ENCODE results near the gene MEGF11.

MEGF11 gene

DNA sequence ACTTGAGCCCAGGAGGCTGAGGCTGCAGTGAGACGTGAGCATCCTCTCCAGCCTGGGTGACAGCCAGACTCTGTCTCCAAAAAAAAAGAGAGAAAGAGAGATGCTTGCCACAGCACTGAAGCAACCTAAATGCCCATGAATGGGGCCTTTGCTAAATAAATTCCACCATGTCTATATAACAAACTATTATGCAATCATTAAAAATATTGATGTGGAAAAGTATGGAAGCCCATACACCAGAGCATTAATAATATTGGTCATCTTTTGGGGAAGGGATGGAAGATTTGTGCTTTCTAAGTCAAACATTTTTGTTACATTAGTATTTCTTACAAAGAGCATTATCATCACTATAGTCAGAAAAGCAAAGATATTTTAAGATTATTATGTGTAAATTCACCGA, 116.6 kb downstream of the MEGF11 start:
- no peak for DNase-seq

- no peak for DNase-seq
These were observed 117.9 kb downstream of the MEGF11 start for GRCh38 chr15:66135664-66136063.

DNA sequence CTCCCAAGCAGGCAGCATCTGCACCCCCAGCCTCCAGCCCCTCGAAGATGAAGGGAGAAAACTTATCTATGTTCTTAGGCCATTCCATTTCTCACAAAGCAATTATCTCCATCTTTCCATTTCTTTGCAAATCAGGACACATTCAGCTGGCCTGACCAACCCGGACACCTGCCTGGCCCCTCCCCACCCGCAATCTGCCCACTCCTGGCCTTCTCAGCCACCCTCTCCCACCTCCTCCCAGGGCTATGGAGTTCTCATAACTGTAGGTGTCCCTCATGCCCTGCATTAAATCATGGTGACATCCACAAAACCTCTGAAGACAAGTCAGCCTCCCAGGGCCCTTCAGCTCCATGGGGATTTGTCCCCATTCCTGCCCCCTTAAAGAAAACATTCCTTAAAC, 119.3 kb downstream of the MEGF11 start:
- DNase-seq = no peak

GRCh38 chr15:66133247-66133885, 120.2 kb downstream of the MEGF11 start:
- DNase-seq = no peak

- DNase-seq = peak; percentile 15
These were observed 121.2 kb downstream of the MEGF11 start for GRCh38 chr15:66132251-66132816.

GRCh38 chr15:66131831-66132230, 121.7 kb downstream of the MEGF11 start:
- no peak for DNase-seq

DNA sequence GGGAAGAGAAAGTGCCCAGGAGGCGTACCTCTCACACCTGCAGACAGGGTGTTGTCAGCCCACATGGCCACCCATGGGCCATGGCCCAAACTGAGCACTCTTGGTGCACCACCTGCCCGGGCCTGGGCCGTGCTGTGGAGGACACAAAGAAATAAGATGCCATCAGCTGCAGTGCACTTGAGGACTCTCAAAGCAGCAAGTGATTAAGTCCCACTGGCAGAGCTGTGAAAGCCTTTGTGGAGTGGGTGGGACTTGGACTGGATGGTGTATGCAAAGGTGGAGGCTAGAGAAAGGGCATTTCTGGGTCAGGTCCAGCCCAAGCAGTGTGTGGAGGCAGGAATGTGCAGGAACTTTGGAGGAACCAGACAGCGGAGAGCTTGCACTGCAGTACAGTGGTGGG, 122.3 kb downstream of the MEGF11 start:
- DNase-seq = no peak

DNA sequence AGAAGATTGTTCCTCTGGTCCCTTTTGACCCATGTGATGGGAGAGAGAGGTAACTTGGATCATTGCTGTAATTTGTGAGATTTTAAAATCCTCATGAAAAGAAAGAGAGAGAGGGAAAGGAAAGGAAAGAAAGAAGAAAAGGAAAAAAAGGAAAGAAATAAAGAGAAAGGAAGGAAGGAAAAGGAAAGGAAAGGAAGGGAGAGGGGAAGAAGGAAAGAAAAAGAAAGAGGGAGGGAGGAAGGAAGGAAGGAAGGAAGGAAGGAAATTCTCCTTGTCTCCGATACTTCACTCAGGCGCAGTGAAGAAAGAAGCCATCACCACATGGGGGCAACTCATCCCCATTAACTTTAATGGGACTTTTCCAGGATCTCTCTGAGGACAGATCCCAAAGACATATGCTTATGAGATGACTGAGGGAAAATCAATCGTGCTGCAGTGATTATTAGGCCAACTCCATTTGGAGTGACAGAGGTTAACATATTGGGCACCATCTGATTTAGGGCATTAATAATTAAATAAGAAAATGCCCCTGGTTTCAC, 123.0 kb downstream of the MEGF11 start:
- no peak for DNase-seq

GRCh38 chr15:66129586-66129985, 124.0 kb downstream of the MEGF11 start:
- DNase-seq = no peak

DNA sequence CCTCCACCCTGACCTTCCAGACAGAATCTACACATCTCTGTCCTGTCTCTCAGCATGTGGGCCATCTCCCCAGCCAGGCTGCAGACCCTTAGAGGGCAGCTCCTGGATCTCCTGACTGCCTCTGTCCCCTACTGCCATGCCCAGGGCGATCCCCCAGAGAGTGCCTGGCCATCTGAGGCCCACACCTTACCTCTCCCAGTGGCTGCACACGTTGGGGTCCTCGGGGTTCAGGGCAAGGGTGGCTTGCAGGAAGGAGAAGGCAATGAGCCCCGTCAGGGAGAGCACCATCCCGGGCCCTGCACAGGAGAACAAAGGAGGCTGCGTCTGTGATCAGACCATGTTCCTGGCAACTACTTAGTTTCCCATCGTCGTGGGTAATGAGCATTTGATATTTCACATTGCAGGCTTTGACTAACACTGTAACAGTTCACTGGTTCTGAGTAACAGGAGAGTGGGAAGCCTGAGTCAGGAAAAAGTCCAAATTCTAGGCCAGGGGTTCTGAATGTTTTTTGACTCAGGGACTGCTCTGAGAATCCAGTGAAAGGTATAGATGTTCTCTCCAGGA, 125.4 kb downstream of the MEGF11 start:
- no peak for DNase-seq

DNA sequence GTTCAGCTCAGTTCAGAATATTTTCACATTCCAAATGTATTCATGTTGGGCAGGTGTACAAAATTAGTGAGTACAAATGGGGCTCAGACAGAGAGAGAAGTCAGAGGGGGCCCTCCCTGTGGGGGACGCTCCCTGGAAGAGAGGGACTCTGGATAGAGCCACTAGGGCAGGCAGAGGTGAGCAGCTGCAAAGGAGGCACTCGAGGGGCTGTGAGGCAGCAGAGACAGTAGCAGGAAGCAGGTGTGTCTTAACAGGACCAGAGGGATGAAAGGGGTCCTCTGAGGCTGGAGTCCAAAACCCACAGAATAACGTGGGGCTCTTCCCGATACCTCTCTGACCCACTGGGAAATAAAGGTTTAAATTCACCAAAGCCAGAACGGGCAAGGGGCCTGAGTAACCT, 127.1 kb downstream of the MEGF11 start:
- DNase-seq = peak; percentile 19

- DNase-seq = peak; percentile 9
These were observed 127.5 kb downstream of the MEGF11 start for GRCh38 chr15:66126031-66126441.

GRCh38 chr15:66124651-66125050, 128.9 kb downstream of the MEGF11 start:
- no peak for DNase-seq

DNA sequence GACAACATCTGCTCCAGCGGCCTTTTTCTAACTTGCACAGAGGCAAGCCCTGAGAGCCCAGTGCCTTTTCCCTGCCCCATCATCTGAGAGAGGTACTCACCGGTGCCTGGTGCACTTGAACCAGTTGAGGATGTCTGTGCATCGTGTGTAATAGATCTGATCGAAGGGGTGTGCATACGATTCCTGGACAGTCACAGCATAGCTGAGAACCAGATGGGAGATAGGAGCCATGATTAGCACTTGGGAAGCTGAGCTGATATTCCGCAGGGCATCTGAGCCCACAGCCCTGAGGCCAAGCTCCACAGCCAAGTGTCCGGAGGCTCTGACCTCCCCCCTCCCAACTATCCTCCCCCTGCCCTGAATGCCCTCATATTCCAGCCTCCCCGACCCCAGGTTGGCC, 129.8 kb downstream of the MEGF11 start:
- DNase-seq = no peak

DNA sequence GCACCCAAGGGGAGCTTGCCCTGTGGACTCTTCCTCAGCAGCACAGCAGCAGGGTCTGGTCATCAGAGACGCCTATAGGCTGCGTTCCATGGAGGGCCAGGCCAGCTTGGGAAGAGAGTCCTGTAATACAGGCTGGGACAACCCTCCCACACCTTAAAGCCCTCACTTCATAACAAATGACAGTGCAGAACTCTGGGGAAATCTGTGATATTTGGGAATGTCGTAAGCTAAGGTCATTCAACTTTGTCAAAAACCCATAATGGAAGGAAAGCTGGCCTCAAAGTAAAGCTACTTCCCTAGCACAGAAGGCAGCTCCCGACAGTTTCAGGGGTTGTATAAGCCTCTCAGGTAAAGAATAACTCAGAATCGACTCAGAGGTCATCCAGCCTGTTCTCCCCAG, 133.1 kb downstream of the MEGF11 start:
- DNase-seq = no peak

DNA sequence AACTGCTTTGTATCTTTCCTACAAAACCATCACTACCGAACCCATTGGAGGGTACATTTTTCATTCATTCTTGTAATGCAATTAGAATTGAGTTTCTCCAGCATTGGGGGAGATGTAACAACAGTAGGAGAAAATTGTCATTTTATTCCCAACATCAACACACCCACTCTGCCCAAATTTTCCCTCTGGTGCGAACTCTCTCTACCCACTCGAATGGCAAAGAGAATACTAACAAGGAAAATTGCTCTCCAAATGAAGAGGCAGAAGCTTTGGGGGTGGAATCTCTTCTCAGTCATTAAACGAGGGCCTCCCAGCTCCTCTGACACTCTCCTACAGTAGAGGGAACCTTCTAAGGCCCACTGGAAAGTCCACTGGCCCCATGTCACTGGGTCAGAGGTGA, 135.7 kb downstream of the MEGF11 start:
- DNase-seq = no peak

DNA sequence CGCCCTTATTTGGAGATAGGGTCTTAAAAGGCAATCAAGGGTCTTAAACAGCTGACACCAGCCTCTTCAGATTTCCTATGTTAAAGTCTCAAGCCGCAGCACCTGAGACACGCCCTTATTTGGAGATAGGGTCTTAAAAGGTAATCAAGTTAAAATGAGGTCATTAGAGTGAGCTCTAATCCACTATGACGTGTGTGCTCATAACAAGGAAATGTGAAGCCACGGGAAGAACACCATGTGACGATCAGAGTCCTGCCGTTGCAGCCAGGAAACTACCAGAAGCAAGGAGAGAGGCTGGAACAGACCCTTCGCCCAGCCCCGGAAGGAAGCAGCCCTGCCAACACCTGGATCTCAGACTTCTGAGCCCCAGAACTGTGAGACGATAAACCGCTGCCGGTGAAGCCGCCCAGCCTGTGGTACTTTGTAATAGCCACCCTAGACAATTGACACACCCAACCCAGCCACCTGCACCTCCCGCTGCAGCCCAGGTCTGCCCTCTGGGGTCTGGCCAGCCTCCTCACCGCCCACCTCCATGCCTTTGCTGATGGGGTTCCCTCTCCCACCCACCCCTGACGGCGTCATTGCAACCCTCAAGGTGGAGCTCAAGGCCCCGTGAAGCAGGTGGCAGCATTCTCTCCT, 137.9 kb downstream of the MEGF11 start:
- no peak for DNase-seq

GRCh38 chr15:66114863-66115425, 138.6 kb downstream of the MEGF11 start:
- no peak for DNase-seq

DNA sequence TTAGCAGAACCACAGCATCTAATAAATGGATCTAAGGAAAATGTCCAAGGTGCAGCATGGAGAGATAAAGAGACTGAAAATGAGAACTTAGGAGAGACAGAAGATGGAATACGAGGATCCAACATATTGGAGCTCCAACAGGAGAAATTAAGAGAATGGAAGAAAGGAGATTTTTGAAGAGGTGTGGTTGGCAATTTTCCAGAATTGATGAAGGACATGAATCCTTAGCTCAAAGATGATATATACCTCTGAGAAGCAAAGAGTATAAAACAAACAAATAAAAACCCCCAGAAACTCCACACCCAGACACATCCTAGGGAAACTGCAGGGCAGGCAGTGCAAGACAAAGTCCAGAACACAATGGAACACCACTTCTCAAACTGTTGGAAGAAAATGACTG, 141.2 kb downstream of the MEGF11 start:
- DNase-seq = no peak

- DNase-seq = no peak
These were observed 142.2 kb downstream of the MEGF11 start for GRCh38 chr15:66111363-66111762.

GRCh38 chr15:66110864-66111263, 142.7 kb downstream of the MEGF11 start:
- no peak for DNase-seq

DNA sequence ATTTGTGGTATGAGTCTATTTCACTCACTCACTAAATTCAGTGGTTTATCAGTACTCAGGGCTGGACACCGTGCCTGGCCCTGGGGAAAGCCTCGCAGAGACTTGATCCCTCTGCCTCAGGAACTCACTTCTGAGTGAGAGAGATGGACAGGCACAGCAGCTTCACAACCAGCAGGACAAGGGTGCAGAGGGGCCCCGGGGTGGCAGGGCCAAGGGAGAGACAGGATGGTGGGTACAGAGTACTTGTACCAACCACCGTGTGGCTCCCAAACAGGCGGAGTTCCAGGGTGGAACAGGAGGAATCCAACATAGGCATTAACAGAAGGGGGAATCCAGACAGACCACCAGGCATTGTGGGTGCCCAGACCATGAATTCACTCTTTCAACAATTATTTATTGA, 143.7 kb downstream of the MEGF11 start:
- DNase-seq = no peak

DNA sequence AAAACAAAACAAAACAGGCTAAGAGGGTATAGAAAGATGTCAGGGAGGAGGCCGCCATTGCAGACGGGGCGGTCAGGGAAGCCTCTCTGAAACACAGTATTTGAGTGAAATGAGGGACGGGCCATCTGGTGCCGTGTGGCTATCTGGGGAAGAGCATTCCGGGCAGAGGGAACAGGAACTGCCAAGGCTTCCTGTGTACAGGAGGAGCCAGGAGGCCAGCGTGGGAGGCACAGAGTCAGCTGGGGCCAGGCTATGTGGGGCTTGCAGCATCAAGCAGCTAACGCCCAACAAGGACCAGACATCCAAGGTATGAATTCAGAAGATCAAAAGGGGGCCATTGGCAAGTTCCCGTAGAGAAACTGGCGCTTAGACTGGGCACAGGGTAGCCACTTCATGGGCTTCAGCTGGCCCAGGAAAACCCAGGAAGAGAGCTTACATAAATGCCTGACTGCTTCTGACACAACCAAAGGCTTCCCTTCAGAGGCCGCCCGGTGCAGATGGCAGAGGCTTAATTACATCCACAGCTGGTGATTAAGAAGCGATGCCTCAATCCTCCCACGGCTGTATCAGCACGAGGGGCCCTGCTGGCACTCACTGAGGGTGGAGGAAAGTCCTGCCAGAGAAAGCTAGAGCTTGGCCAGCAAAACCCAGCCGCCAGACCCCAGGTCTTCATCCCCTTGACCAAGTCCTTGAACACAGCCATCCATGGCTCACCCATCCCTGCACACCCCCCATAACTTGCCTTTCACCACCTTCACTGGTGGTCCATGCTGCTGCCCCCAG, 144.9 kb downstream of the MEGF11 start:
- DNase-seq = no peak
